HL-60 (cell line): ENCODE results near the gene GPR68.
"Not testable (repeated sequence)": the region's sequence is repeated elsewhere in the genome, so short reads cannot be mapped to it uniquely, and the experiment has no call there.

Experiments used
- DNase-seq, 2 experiments: peaks; one replicate each; pipeline ENCODE4 v3.0.0-alpha.2; 2010 to 2020; ENCODE audit warnings: low read depth in 1 of 2, low spot score in 1 of 2
- H3K27ac ChIP-seq: fragments of 250-450 bp; sonication (Bioruptor Pico); replicated peaks from 2 replicates; pipeline ENCODE4 v1.5.1; 2020; ENCODE audit warnings: mild to moderate bottlenecking, moderate library complexity
- H3K27me3 ChIP-seq: fragments of 250-450 bp; sonication (Bioruptor Pico); 2 replicates; pipeline ENCODE4 v1.5.1; 2021; ENCODE audit warnings: mild to moderate bottlenecking, moderate library complexity; ENCODE audit not compliant: insufficient read depth, poor library complexity, severe bottlenecking
- H3K4me3 ChIP-seq: replicated peaks from 2 replicates; pipeline ENCODE4 v1.5.1; 2011; ENCODE audit warnings: mild to moderate bottlenecking, control low read depth, low read length; ENCODE audit not compliant: insufficient read depth
- GABPA ChIP-seq: IDR thresholded peaks from 2 replicates; pipeline ENCODE4 v1.6.1; 2012; ENCODE audit warnings: low read depth
- POLR2AphosphoS5 ChIP-seq: IDR thresholded peaks from 2 replicates; pipeline ENCODE4 v1.6.1; 2012; ENCODE audit warnings: low read depth
- SPI1 ChIP-seq: IDR thresholded peaks from 2 replicates; pipeline ENCODE4 v1.6.1; 2012; ENCODE audit warnings: low read depth, mild to moderate bottlenecking, borderline replicate concordance
- TF ChIP-seq, protein P1 (sequence below): IDR thresholded peaks from 2 replicates; pipeline ENCODE4 v1.6.1; 2012; ENCODE audit warnings: low read depth; ENCODE audit not compliant: insufficient replicate concordance
- TF ChIP-seq, protein P2 (sequence below): IDR thresholded peaks from one replicate; pipeline ENCODE4 v1.5.1; 2011; ENCODE audit warnings: low read length, control low read depth, inconsistent platforms; ENCODE audit not compliant: insufficient read depth

The GPR68 gene

DNA sequence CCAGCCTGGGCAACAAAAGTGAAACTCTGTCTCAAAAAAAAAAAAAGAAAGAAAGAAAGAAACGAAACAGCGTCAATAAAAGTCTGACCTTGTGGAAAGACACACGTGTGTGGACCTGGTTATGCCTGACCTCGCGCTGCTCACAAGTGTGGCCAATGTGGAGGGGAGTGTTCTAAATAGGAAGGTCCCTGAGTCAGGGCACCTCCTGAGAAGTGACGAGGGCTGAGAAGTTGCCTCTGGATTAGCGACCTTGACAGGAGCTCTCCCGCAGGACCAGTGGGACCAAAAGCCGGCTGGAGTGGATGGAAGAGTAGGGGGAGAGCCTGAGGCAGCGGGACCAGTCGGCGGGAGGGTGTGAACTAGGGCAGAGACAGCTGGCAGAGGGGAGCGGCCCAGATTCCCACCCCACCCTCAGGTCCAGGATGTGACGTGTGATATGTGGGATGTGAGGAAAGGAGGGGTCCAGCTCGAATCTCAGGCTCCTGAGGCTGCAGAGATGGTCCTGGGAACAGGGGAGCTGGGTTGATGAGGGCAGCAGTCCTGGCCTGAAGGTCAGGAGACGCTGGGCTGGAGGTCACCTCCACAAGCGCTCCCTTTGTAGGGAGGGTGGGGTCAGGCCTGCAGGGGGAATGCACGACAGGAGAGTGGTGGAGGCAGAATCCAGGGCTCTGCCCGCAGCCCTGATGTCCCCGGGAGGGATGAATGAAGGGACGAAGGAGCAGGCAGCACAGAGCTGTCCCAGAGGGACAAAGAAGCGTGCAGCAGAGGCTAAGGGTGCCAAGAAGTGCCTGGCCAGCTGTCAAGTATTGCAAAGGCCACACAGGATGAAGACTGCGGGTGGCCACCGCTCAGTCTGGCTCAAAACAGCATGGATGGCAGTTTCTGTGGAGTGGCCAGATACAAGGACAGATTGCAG, 24.8 kb upstream of the GPR68 start:
- no peak for DNase-seq
- no peak overlapping the region for H3K4me3 ChIP-seq
- TF ChIP-seq, protein P1, sequence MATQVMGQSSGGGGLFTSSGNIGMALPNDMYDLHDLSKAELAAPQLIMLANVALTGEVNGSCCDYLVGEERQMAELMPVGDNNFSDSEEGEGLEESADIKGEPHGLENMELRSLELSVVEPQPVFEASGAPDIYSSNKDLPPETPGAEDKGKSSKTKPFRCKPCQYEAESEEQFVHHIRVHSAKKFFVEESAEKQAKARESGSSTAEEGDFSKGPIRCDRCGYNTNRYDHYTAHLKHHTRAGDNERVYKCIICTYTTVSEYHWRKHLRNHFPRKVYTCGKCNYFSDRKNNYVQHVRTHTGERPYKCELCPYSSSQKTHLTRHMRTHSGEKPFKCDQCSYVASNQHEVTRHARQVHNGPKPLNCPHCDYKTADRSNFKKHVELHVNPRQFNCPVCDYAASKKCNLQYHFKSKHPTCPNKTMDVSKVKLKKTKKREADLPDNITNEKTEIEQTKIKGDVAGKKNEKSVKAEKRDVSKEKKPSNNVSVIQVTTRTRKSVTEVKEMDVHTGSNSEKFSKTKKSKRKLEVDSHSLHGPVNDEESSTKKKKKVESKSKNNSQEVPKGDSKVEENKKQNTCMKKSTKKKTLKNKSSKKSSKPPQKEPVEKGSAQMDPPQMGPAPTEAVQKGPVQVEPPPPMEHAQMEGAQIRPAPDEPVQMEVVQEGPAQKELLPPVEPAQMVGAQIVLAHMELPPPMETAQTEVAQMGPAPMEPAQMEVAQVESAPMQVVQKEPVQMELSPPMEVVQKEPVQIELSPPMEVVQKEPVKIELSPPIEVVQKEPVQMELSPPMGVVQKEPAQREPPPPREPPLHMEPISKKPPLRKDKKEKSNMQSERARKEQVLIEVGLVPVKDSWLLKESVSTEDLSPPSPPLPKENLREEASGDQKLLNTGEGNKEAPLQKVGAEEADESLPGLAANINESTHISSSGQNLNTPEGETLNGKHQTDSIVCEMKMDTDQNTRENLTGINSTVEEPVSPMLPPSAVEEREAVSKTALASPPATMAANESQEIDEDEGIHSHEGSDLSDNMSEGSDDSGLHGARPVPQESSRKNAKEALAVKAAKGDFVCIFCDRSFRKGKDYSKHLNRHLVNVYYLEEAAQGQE, result no peak
- TF ChIP-seq, protein P2, sequence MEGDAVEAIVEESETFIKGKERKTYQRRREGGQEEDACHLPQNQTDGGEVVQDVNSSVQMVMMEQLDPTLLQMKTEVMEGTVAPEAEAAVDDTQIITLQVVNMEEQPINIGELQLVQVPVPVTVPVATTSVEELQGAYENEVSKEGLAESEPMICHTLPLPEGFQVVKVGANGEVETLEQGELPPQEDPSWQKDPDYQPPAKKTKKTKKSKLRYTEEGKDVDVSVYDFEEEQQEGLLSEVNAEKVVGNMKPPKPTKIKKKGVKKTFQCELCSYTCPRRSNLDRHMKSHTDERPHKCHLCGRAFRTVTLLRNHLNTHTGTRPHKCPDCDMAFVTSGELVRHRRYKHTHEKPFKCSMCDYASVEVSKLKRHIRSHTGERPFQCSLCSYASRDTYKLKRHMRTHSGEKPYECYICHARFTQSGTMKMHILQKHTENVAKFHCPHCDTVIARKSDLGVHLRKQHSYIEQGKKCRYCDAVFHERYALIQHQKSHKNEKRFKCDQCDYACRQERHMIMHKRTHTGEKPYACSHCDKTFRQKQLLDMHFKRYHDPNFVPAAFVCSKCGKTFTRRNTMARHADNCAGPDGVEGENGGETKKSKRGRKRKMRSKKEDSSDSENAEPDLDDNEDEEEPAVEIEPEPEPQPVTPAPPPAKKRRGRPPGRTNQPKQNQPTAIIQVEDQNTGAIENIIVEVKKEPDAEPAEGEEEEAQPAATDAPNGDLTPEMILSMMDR, result no peak
- TF ChIP-seq SPI1 (no peak), POLR2AphosphoS5 (no peak), GABPA (no peak)
- no peak overlapping the region for H3K27ac ChIP-seq
- peaks cover 7% of the 10 kb centered on the region for H3K27me3 ChIP-seq

DNA sequence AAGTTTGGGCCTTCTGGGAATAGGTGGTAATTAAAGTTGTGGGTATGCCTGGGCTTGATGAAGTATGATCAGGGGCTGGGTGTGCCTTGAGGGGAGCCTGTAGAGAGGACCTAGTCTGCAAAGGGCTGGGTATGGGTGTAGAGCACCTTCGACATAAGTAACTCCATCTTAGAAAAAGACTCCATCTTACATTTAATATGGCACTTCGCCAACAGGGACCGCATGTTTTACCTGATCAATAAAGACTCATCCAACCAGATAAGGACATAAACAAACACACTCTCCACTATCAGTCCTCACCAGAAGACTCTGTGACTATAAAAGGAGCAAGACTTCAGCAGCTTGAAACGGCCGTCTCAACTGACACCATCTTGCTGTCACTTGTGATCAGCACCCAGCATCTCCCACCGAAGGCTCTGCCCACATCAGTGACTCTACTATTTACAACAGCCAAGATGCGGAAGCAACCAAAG, 23.5 kb upstream of the GPR68 start:
- DNase-seq, result no peak
- H3K27ac ChIP-seq, result no peak overlapping the region
- TF ChIP-seq SPI1 (no peak), GABPA (no peak), POLR2AphosphoS5 (no peak)
- TF ChIP-seq, protein P2, result no peak
- TF ChIP-seq, protein P1, result no peak
- H3K27me3 ChIP-seq, result peaks cover 9% of the 10 kb centered on the region
- no peak overlapping the region for H3K4me3 ChIP-seq

DNA sequence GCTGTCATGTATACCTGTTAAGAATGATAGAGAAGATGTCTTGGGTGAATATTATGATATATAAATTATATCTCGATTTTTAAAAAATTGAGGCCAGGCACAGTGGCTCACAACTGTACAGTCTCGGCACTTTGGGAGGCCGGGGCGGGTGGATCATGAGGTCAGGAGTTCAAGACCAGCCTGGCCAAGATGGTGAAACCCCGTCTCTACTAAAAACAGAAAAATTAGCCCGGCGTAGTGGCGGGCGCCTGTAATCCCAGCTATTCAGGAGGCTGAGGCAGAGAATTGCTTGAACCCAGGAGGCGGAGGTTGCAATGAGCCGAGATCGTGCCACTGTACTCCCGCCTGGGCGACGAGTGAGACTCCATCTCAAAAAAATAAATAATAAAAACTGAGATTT, 21.8 kb upstream of the GPR68 start:
- not testable (repeated sequence) for H3K27me3 ChIP-seq, DNase-seq, H3K4me3 ChIP-seq, H3K27ac ChIP-seq

DNA sequence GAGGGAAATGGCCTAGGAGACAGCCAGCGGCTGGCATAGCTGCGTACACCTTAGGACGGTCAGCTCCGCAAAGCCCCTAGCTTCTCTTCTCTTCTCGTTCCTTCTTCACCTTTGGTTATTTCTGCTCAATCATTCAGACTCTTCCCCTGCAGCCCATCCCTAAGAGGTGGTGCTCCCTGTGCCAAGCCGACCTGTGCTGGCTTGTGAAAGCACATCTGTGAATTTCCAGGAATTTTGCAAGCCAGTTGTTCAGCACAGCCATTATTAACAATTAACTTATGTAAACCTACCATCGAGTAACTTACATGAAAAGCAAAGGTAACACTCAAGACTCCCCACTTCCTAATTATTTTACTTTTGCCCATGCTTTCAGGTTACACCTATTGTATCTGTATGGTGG, 20.9 kb upstream of the GPR68 start:
- no peak for TF ChIP-seq GABPA
- TF ChIP-seq POLR2AphosphoS5, result no peak
- TF ChIP-seq, protein P1, result no peak
- no peak for TF ChIP-seq SPI1
- TF ChIP-seq, protein P2, result no peak
- Histone ChIP-seq H3K4me3 (no peak overlapping the region), H3K27ac (no peak overlapping the region), H3K27me3 (peaks cover 9% of the 10 kb centered on the region)
- DNase-seq, result no peak
